Liver (tissue), 3 donors: Measurements from ENCODE around the gene NCS1.

ENCODE experiments used
- ATF3 ChIP-seq: IDR thresholded peaks from 2 replicates; pipeline ENCODE4 v1.6.1; 2016; ENCODE audit warnings: antibody characterized with exemption
- CTCF ChIP-seq: fragments of 150-350 bp; IDR thresholded peaks from 2 replicates; pipeline ENCODE4 v1.5.1; 2017; ENCODE audit warnings: improper control_type of control experiment, low read depth, low read length; ENCODE audit not compliant: missing input control
- GABPA ChIP-seq, 2 donors: IDR thresholded peaks in 1 of 2; conservative IDR thresholded peaks in 1 of 2; 2 replicates each; pipeline ENCODE4 v1.6.1; 2016; ENCODE audit warnings: antibody characterized with exemption in 2 of 2, mild to moderate bottlenecking in 1 of 2, moderate library complexity in 1 of 2
- HNF4G ChIP-seq: IDR thresholded peaks from 2 replicates; pipeline ENCODE4 v1.6.1; 2016; ENCODE audit warnings: antibody characterized with exemption
- JUND ChIP-seq, 2 donors: IDR thresholded peaks; 2 replicates each; pipeline ENCODE4 v1.6.1; 2016; ENCODE audit warnings: antibody characterized with exemption in 2 of 2
- MAX ChIP-seq: IDR thresholded peaks from 2 replicates; pipeline ENCODE4 v1.6.1; 2016; ENCODE audit warnings: antibody characterized with exemption
- NR2F2 ChIP-seq: IDR thresholded peaks from 2 replicates; pipeline ENCODE4 v1.6.1; 2016; ENCODE audit warnings: antibody characterized with exemption
- RAD21 ChIP-seq, 2 donors: IDR thresholded peaks; 2 replicates each; pipeline ENCODE4 v1.6.1; 2016; ENCODE audit warnings: antibody characterized with exemption in 2 of 2, mild to moderate bottlenecking in 2 of 2
- REST ChIP-seq: IDR thresholded peaks from 2 replicates; pipeline ENCODE4 v1.6.1; 2016; ENCODE audit warnings: antibody characterized with exemption, mild to moderate bottlenecking
- RXRA ChIP-seq, 2 donors: IDR thresholded peaks; 2 replicates each; pipeline ENCODE4 v1.6.1; 2017 to 2018; ENCODE audit warnings: antibody characterized with exemption in 2 of 2, mild to moderate bottlenecking in 1 of 2
- TAF1 ChIP-seq: conservative IDR thresholded peaks from 2 replicates; pipeline ENCODE4 v1.6.1; 2016; ENCODE audit warnings: antibody characterized with exemption, mild to moderate bottlenecking
- YY1 ChIP-seq: IDR thresholded peaks from 2 replicates; pipeline ENCODE4 v1.6.1; 2016; ENCODE audit warnings: antibody characterized with exemption, mild to moderate bottlenecking
- donor health status: healthy.
- donor health status: healthy.

GRCh38 chr9:130240410-130241197, 68.4 kb downstream of the NCS1 start:
- no peak for TF ChIP-seq CTCF
- peak in 1 of 2 donors; percentile 53 for TF ChIP-seq GABPA (IDR thresholded peaks at IDR 0.05 in 1 of 2, conservative IDR thresholded peaks at IDR 0.05 in 1 of 2)
- TF ChIP-seq JUND (IDR thresholded peaks at IDR 0.05), result no peak
- no peak for TF ChIP-seq MAX
- peak; percentile 83 to 90 for TF ChIP-seq RXRA (IDR thresholded peaks at IDR 0.05)
- no peak for TF ChIP-seq ATF3
- no peak for TF ChIP-seq NR2F2
- peak; percentile 8 to 34 for TF ChIP-seq RAD21 (IDR thresholded peaks at IDR 0.05)
- no peak for TF ChIP-seq TAF1
- TF ChIP-seq REST, result peak; percentile 38
- TF ChIP-seq YY1, result peak; percentile 65
- TF ChIP-seq HNF4G, result peak; percentile 26
